HuH-7 (cell line): Measurements from ENCODE around the gene MAN2B2.
"Not testable (repeated sequence)": the region's sequence is repeated elsewhere in the genome, so short reads cannot be mapped to it uniquely, and the experiment has no call there.

Experiments
- DNase-seq: peaks from one replicate; pipeline ENCODE4 v3.0.0; 2011; ENCODE audit warnings: low spot score

MAN2B2 gene

DNA sequence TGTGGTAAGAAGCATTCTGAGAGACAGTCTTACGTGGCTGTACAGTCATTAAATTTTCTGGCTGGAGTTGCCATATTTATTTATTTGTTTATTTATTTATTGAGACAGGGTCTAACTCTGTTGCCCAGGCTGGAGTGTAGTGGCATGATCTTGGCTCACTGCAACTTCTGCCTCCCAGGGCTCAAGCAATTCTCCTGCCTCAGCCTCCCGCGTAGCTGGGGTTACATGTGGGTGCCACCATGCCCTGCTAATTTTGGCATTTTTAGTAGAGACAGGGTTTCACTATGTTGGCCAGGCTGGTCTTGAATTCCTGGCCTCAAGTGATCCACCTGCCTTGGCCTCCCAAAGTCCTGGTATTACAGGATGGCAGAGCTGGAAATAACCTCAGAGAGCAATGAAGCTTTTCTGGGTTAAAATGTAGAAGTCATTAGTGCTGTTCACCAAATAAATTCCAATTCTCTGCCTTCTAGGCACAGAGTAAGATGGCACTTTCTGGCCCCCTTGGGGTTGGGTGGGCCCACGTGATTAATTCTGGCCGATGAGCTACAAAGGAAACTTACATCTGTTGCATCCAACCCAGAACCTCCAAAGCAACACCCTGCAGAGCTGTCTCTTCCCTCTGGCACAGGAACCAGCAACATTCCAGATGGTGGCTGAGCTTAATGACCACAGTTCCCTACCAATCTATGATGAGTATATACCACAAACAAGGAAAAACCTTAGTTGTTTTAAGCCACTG is 70.0 kb downstream of the MAN2B2 start:
- DNase-seq: no peak

DNA sequence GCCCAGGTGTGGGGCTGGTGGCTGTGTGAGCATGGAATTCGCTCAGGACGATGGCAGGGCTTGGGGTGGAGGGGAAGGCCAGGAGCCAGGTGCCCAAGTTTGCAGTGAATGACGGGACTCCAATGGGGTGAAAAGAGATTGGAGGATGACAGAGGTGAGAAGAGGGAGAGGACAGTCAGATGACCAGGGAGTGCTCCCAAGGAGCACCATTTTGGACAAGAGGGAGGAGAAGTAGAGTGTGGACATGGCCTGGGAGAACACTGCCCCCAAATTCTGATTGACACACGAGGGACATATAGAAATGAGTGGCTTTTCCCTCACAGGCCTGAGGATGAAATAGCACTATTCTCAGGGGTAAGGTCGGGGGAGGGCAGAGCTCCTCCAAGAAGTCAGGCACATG is 72.2 kb downstream of the MAN2B2 start:
- no peak for DNase-seq

DNA sequence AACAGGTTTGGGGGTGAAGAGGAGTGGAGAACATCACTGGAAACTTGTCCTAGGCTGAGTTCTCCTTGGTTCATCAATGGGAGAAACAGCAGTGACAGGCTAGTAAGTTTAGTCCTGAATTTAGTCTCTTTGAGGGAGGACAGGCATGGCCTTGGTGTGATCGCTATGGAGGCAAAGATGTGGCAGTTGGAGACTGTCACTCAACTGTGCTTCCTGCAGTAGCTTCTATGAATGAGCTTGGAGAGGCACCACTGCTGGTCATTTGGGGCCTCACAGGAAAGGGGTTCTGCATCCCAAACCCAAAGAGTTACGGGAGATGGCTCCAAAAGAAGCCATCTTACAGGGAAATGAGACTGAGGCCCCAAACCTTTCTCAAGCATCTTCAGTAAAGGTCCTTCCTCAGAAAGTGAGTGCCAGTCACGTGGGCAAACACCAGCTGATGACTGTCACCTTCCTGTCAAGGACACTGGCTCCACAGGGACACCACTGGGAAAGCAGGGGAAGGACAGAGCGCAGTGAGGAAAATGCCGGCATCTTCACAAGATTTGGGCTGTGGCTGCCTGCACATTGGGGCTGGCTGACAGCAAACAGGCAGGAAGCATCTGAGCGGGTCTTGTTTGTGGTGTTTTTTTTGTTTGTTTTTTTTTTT is 72.7 kb downstream of the MAN2B2 start:
- DNase-seq: no peak

DNA sequence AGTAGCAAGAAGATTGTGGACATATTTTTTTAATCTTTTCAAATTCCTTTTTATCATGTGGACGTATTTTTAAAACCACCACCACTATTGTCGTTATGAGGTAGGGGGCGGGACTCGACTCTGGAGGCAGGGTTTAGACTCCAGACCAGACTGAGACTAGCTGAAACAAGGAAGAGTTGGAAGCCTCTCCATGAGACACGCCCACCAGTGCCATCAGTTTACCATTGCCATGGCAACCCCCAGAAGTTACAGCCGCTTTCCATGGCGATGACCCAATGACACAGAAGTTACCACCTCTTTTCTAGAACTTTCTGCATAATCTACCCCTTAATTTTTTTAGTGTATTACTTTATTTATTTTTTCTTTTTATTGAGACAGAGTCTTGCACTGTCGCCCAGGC is 74.2 kb downstream of the MAN2B2 start:
- no peak for DNase-seq

DNA sequence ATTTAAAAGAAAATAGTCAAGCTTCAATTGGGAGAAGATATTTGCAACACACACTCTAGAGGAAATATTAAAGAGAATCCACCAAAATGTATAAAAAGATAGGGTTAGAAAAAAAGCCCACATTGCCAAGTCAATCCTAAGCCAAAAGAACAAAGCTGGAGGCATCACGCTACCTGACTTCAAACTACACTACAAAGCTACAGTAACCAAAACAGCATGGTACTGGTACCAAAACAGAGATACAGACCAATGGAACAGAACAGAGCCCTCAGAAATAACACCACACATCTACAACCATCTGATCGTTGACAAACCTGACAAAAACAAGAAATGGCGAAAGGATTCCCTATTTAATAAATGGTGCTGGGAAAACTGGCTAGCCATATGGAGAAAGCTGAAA is 79.2 kb downstream of the MAN2B2 start:
- DNase-seq: not testable (repeated sequence)

DNA sequence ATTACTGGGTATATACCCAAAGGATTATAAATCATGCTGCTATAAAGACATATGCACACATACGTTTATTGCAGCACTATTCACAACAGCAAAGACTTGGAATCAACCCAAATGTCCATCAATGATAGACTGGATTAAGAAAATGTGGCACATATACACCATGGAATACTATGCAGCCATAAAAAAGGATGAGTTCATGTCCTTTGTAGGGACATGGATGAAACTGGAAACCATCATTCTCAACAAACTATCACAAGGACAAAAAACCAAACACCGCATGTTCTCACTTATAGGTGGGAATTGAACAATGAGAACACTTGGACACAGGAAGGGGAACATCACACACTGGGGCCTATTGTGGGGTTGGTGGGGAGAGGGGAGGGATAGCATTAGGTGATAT is 80.3 kb downstream of the MAN2B2 start:
- not testable (repeated sequence) for DNase-seq

DNA sequence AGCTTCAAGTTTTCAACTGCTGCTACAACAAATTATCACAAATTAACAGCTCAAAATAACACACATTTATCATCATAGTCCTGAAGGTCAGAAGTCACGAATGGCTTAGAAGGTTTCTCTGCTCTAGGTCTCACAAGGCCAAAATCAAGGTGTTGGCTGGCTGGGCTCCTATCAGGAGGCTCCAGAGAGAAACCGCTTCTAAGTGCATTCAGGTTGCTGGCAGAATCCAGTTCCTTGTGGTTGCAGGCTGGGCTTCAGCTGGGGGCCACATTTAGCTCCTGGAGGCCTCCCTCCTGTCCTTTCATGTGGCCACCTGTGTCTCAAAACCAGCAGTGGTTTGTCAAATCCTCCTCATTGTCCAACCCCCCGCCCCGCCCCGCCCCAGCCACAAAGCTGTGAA is 80.9 kb downstream of the MAN2B2 start:
- no peak for DNase-seq

DNA sequence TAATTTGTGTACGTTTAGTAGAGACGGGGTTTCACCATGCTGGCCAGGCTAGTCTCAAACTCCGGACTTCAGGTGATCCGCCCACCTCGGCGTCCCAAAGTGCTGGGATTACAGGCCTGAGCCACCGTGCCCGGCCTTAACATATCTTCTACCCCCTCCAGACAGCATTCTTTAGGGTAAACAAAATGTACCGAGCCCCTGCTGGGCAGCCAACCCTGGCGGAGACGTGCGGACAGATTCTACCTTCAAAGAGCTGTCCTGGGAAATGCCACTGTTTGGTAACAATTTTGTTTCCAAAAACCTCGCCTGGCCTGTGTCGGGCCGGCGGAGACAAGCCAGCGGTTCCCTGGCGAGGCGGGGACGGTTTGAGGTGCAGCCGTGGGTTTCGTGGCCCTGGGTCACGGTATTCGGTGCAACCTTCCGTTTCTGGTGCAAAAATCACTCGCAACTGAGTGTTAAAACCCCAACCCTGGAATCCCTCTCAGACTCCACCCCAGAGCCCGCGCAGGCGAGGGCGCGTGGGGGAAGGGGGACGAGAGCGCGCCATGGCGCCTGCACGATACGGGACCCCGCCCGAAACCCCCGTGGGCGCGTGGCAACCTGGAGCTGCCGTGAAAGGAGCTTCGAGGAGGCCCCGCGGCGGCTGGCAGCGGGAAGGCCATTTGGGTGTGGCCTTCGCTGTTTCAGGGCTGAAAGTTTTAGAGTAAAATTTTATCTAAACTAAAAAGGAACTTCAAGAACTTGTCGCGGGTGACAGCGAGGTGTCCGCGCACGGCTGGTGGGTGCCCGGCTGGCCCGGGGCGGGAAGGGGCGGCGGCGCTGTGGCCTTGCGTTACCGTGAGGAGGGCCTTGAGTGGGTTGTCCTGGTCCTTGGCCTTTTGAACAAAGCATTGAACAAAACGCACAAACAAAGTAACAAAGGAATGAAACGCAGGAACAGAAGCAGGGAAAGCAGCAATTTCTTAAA is 82.5 kb downstream of the MAN2B2 start:
- DNase-seq: no peak

DNA sequence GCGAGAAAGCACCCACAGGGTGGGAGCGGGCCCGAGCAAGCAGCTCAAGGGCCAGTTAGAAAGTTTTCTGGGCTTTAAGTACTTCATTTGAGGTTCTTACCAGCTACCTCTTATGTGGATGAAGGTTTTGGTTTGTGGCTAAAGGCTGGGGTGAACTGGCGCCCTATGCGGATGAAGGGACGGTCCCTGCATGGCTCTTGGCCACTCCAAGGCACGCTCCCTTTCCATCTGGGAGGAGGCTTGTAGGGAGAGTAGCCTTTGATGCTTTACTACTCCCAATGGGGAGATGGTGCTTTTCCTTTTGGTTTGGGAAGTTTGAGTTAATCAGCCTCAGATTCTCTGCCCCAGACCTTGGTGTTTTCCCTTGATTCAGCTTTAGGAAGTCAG is 83.2 kb downstream of the MAN2B2 start:
- no peak for DNase-seq

DNA sequence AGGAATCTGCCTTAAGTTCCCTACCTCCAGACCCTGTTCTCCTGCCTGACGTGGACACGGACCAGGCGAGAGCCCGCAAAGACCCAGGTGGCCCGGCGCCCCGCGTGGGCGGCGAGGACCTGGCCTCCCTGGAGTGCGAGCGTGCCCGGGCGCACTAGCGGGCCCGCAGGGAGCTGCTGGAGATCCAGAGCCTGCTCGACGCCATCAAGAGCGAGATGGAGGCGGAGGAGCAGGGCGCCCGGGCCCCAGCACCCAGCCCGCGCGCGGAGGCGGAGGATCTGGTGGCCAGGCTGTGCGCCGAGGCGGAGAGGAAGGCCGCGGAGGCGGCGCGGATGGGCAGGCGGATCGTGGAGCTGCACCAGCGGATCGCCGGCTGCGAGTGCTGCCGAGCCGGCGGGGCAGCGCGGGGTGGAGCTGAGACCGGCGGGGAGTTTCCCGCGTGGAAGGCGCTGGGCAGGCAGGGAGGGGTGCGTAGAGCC is 83.6 kb downstream of the MAN2B2 start:
- no peak for DNase-seq

DNA sequence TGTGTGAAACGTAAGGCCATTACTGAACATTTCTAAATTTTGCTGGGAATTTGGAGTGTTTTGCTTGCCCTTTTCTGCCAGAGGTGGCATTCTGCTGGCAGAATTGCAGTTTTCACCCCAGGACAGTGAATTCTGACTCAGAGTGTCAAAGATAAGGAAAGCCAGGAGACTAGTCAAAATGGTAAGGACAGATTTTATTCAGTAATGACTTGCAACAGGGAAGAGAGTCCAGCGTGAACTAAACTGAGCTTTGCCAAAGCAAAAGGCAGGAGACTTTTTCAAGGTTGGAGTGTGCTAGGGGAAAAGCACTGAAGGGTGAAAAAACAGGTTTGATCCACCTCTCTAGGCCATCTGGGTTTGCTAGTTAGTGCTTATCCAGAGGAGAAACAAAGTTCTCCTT is 84.9 kb downstream of the MAN2B2 start:
- DNase-seq: no peak

DNA sequence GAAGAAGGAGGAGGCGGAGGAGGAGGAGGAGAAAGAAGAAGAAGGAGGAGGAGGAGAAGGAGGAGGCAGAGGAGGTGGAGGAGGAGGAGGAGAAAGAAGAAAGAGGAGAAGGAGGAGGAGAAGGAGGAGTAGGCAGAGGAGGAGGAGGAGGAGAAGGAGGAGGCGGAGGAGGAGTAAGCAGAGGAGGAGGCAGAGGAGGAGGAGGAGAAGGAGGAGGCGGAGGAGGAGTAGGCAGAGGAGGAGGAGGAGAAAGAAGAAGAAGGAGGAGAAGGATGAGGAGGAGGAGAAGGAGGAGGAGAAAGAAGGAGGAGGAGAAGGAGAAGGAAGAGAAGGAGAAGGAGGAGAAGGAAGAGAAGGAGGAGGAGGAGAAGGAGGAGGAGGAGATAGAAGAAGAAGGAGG is 85.4 kb downstream of the MAN2B2 start:
- DNase-seq: no peak

DNA sequence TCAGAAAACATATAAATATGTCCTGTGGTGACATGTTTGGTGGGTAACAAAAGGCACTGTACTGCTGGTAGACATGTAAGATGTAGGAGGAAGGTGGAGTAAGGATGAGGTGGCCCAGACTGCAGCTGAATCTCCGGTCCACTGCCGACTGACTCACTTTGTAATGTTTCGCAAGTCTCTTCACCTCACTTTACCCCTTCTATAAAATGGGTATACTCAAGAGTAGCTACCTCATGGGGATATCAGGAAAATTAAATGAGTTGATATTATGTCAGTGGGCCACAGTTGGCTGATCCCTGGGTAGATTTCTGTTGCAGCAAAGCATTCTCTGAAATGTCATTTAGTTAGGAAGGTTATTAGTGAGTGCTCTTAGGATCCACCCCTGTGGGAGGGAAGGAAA is 87.6 kb downstream of the MAN2B2 start:
- no peak for DNase-seq

DNA sequence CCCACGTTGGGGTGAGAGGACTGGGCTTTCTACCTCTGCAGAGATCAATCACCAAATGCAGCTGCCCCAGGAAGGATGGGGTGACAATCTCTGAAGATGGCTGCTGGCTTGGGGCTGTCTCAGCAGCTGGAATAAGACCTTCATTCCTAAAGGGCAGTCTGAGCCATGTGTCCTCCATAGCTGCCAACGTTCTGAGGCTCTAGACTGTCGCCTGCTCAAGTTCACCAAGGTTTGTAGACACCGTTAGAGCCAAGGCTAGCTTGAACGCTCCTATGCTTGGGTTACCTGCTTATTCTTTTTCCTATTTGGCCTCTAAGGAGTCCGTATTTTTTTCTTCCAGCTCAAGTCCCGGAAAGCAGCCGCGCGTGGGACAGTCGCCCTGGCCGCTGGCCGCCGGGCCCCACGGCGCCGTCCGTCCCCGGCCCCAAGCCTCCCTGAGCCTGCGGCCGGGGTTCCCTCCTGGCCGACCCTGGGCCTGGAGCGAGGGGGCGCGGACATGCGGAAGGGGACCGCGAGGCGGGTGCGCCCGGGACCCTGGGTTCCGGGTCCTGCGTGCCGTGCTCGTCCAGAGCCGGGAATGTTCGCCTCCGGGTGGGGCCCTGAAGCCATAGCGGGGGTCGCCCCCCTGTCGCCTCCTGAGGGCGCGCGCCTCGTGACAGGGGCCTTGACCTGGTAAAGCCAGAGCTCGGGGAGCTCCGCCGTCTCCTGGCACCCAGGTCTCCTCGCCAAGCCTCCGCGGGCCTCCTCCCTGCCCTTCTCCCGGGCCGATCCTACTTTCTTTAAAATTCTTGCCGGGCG is 88.8 kb downstream of the MAN2B2 start:
- DNase-seq: no peak

DNA sequence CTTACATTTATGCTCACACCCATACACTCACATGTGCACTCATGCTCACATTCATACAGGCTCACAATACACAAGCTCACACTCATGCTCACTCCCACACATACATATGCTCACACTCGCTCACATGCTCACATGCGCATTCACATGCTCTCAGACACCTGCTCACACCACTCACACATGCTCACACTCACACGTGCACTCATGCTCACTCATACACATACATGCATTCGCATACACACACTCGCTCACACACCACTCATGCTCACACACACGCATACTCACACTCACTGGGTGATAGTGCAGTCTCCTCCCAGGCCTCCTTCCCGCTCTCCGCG is 90.3 kb downstream of the MAN2B2 start:
- no peak for DNase-seq

DNA sequence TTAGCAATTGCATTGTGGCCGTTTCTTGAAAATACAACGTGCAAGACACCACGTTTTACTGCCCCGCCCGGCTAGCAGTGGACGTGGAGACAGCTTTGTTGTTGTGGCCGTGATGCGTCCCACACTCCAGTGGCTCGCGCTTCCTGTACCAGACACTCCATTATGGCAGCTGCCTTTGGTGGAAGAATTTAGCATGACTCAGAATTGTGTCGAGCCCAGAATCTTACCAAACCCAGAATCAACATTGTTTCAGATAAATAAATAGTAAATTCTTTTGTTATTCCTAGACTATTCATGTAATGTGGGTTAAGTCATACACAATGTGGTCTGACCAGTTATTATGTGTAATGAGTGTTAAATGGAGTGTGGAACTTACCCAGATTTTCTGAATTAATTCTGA is 93.4 kb downstream of the MAN2B2 start:
- DNase-seq: no peak

DNA sequence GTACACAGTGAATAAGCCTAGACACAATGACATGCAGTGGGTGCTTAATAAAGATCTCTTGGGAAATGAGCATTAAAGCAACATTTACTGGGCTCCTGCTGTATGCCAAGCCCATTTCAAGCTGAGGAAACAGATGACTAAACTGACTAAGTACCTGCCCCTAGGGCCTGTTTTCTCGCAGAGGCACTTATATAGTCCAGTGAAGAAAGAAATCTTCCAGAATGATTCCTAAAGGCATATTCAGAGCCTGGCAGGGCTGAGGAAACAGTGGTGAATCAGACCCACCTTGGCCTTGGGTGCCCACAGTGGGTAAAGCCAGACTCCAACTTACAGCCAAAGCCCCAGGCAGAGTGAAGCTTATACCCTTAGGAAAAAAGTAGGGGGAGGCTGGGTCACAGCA is 96.7 kb downstream of the MAN2B2 start:
- DNase-seq: no peak

DNA sequence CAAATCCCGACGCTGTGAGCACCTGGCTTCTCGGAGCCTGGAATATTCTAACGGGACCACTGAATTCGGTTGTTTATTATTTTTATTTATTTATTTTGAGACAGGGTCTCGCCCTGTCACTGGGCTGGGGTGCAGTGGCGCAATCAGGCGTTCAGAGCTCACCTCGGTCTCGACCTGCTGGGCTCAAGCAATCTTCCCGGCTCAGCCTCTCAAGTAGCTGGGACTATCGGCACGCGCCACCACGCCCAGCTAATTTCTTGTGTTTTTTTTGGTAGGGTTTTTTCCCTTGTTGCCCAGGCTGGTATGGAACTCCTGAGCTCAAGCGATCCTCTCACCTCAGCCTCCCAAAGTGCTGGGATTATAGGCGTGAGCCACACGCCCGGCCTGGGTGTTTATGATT is 97.1 kb downstream of the MAN2B2 start:
- DNase-seq: no peak

DNA sequence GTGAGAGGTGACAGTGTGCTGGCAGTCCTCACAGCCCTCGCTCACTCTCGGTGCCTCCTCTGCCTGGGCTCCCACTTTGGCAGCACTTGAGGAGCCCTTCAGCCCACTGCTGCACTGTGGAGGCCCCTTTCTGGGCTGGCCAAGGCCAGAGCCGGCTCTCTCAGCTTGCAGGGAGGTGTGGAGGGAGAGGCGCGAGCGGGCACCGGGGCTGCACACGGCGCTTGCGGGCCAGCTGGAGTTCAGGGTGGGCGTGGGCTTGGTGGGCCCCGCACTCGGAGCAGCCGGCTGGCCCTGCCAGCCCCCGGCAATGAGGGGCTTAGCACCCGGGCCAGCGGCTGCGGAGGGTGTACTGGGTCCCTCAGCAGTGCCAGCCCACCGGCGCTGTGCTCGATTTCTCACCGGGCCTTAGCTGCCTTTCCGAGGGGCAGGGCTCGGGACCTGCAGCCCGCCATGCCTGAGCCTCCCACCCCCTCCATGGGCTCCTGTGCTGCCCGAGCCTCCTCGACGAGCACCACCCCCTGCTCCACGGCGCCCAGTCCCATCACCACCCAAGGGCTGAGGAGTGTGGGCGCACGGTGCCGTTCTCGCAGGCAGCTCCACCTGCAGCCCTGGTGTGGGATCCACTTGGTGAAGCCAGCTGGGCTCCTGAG is 97.7 kb downstream of the MAN2B2 start:
- DNase-seq: not testable (repeated sequence)
